SIG-M5 treated with dmso at 0.1 percent for 504 hours (cell line): ENCODE data around the gene LCE3D.
"Not testable (repeated sequence)": the region's sequence is repeated elsewhere in the genome, so short reads cannot be mapped to it uniquely, and the experiment has no call there.

ENCODE experiments used
- DNase-seq: peaks from one replicate; lab custom pipeline; 2025; ENCODE audit not compliant: unreplicated experiment; lab: John Stamatoyannopoulos, UW

The LCE3D gene

GRCh38 chr1:152580433-152580832 is at the start of gene LCE3D:
Gene LCE3D, minus strand, starts transcription at chr1:152580516. Its CDS starts 580 bp downstream, at chr1:152579936.
- no peak for DNase-seq

- no peak for DNase-seq
Observed at GRCh38 chr1:152626744-152627143, 46.4 kb upstream of the LCE3D start.

- DNase-seq, result no peak
Observed at GRCh38 chr1:152623203-152623844, 43.0 kb upstream of the LCE3D start.

GRCh38 chr1:152622803-152623202 is 42.5 kb upstream of the LCE3D start, which contains the start of gene LCE3A:
Gene LCE3A, minus strand, starts transcription at chr1:152623103. Its CDS starts 0 bp downstream, at chr1:152623103.
- no peak for DNase-seq

GRCh38 chr1:152621993-152622392 is 41.7 kb upstream of the LCE3D start:
- DNase-seq, result no peak

GRCh38 chr1:152613511-152613910 is 33.2 kb upstream of the LCE3D start, which contains the start of gene LCE3B:
Gene LCE3B, plus strand, starts transcription at chr1:152613811. Its CDS starts 0 bp downstream, at chr1:152613811.
- no peak for DNase-seq

GRCh38 chr1:152599934-152600333 is 19.6 kb upstream of the LCE3D start, which contains the start of gene LCE3C:
Gene LCE3C, plus strand, starts transcription at chr1:152600234. Its CDS starts 498 bp downstream, at chr1:152600732.
- no peak for DNase-seq

GRCh38 chr1:152596986-152597385 is 16.7 kb upstream of the LCE3D start:
- DNase-seq, result no peak

- no peak for DNase-seq
Observed at GRCh38 chr1:152585586-152585985, 5.3 kb upstream of the LCE3D start.

- DNase-seq, result no peak
Observed at GRCh38 chr1:152582647-152583046, 2.3 kb upstream of the LCE3D start.

- DNase-seq, result not testable (repeated sequence)
Observed at GRCh38 chr1:152579526-152579925, 790 bp downstream of the LCE3D start.

GRCh38 chr1:152577168-152577567 is 3.1 kb downstream of the LCE3D start:
- no peak for DNase-seq

- no peak for DNase-seq
Observed at GRCh38 chr1:152566681-152567080, 13.6 kb downstream of the LCE3D start, which contains the start of gene LCE3E. Gene LCE3E, minus strand, starts transcription at chr1:152566780. Its CDS starts 572 bp downstream, at chr1:152566208.

GRCh38 chr1:152565535-152566215 is 14.6 kb downstream of the LCE3D start:
- DNase-seq, result no peak

- no peak for DNase-seq
Observed at GRCh38 chr1:152565115-152565514, 15.2 kb downstream of the LCE3D start.

- DNase-seq, result not testable (repeated sequence)
Observed at GRCh38 chr1:152548358-152548757, 32.0 kb downstream of the LCE3D start.

- no peak for DNase-seq
Observed at GRCh38 chr1:152546704-152547103, 33.6 kb downstream of the LCE3D start.

GRCh38 chr1:152543820-152544219 is 36.5 kb downstream of the LCE3D start:
- no peak for DNase-seq

- DNase-seq, result no peak
Observed at GRCh38 chr1:152539901-152540300, 40.4 kb downstream of the LCE3D start.

- DNase-seq, result no peak
Observed at GRCh38 chr1:152537496-152537895, 42.8 kb downstream of the LCE3D start.

- no peak for DNase-seq
Observed at GRCh38 chr1:152535774-152536173, 44.5 kb downstream of the LCE3D start.

- peak; percentile 41 for DNase-seq
Observed at GRCh38 chr1:152533327-152533938, 46.9 kb downstream of the LCE3D start.
